GM23338 (cell line): Measurements from ENCODE around the gene CDKN1C. TPM values are rescaled to one million over a fixed set of nuclear protein-coding genes. Genes with fewer than 3 reads are reported as not detected.

Experiments used
- ATAC-seq: fragments of 200-7000 bp; cut with Tn5 transposase; 3 replicates; pipeline ENCODE4 v1.9.1; 2020
- DNase-seq: peaks from one replicate; pipeline ENCODE4 v3.0.0-alpha.2; 2015; ENCODE audit warnings: low spot score
- H2AFZ ChIP-seq: fragments of 200-600 bp; sonication (generic); 2 replicates; pipeline ENCODE4 v1.8.0; 2016; ENCODE audit warnings: antibody characterized with exemption, mild to moderate bottlenecking, moderate library complexity
- H3F3A ChIP-seq: fragments of 200-600 bp; sonication (generic); replicated peaks from 2 replicates; pipeline ENCODE4 v1.8.0; 2017; ENCODE audit warnings: antibody characterized with exemption, mixed run types, low read depth
- H3K27ac ChIP-seq: fragments of 200-600 bp; sonication (generic); 2 replicates; pipeline ENCODE4 v1.6.1; 2016; ENCODE audit warnings: low read depth
- H3K27me3 ChIP-seq: fragments of 200-600 bp; sonication (generic); 2 replicates; pipeline ENCODE4 v1.8.0; 2016; ENCODE audit warnings: mild to moderate bottlenecking, mixed run types, moderate library complexity; ENCODE audit not compliant: insufficient read depth
- H3K36me3 ChIP-seq: fragments of 200-600 bp; sonication (generic); 2 replicates; pipeline ENCODE4 v1.8.0; 2016; ENCODE audit warnings: mild to moderate bottlenecking; ENCODE audit not compliant: insufficient read depth
- H3K4me1 ChIP-seq: fragments of 200-600 bp; sonication (generic); 2 replicates; pipeline ENCODE4 v1.8.0; 2016; ENCODE audit warnings: mild to moderate bottlenecking, moderate library complexity; ENCODE audit not compliant: insufficient read depth
- H3K4me2 ChIP-seq: fragments of 200-600 bp; sonication (generic); 2 replicates; pipeline ENCODE4 v1.7.1; 2017; ENCODE audit warnings: mixed run types
- H3K4me3 ChIP-seq: fragments of 200-600 bp; sonication (generic); 2 replicates; pipeline ENCODE4 v1.6.1; 2016; ENCODE audit warnings: mixed run types
- H3K79me2 ChIP-seq: fragments of 200-600 bp; sonication (generic); replicated peaks from 2 replicates; pipeline ENCODE4 v1.8.0; 2017; ENCODE audit warnings: mild to moderate bottlenecking; ENCODE audit not compliant: insufficient read depth
- H3K9me2 ChIP-seq: fragments of 200-600 bp; sonication (generic); 2 replicates; pipeline ENCODE4 v1.8.0; 2017; ENCODE audit not compliant: insufficient read depth
- H4K20me1 ChIP-seq: fragments of 200-600 bp; sonication (generic); replicated peaks from 2 replicates; pipeline ENCODE4 v1.8.0; 2017; ENCODE audit warnings: mild to moderate bottlenecking; ENCODE audit not compliant: insufficient read depth
- H3K27ac Mint-ChIP-seq: 2 replicates; pipeline ENCODE4 v1.8.0; 2020; ENCODE audit warnings: inconsistent platforms, mild to moderate bottlenecking, moderate library complexity, mixed read lengths
- H3K27me3 Mint-ChIP-seq: 3 replicates; pipeline ENCODE4 v1.8.0; 2022; ENCODE audit warnings: low read depth, mild to moderate bottlenecking, moderate library complexity, mixed read lengths, inconsistent platforms; ENCODE audit not compliant: insufficient read depth, poor library complexity
- H3K36me3 Mint-ChIP-seq: 3 replicates; pipeline ENCODE4 v1.8.0; 2021; ENCODE audit warnings: low read depth, mild to moderate bottlenecking, inconsistent platforms, moderate library complexity, mixed read lengths
- H3K4me1 Mint-ChIP-seq: 3 replicates; pipeline ENCODE4 v1.8.0; 2020; ENCODE audit warnings: mild to moderate bottlenecking, inconsistent platforms, mixed read lengths
- H3K4me3 Mint-ChIP-seq: 3 replicates; pipeline ENCODE4 v1.8.0; 2021; ENCODE audit warnings: moderate library complexity, mild to moderate bottlenecking, inconsistent platforms, mixed read lengths
- H3K9me3 Mint-ChIP-seq: 3 replicates; pipeline ENCODE4 v1.8.0; 2020; ENCODE audit warnings: moderate library complexity, mild to moderate bottlenecking, inconsistent platforms, mixed read lengths
- CTCF ChIP-seq, 2 experiments: fragments of 200-600 bp in 1 of 2; sonication (generic) in 1 of 2; conservative IDR thresholded peaks; 2 replicates each; pipeline versions ENCODE4 v1.5.1 to v1.6.1; 2016 to 2017; ENCODE audit warnings: antibody characterized with exemption in 2 of 2, low read depth in 2 of 2, mild to moderate bottlenecking in 2 of 2, moderate library complexity in 1 of 2
- EZH2 ChIP-seq: fragments of 200-600 bp; sonication (generic); IDR thresholded peaks from one replicate; pipeline ENCODE4 v1.8.0; 2017; ENCODE audit warnings: antibody characterized with exemption, mild to moderate bottlenecking, low read depth; ENCODE audit not compliant: unreplicated experiment
- JUNB ChIP-seq: IDR thresholded peaks from one replicate; pipeline ENCODE4 v1.6.1; 2016; ENCODE audit warnings: antibody characterized with exemption; ENCODE audit not compliant: unreplicated experiment
- NANOG ChIP-seq: IDR thresholded peaks from 2 replicates; pipeline ENCODE4 v1.6.1; 2016; ENCODE audit warnings: antibody characterized with exemption, borderline replicate concordance
- POLR2AphosphoS5 ChIP-seq: IDR thresholded peaks from 2 replicates; pipeline ENCODE4 v1.6.1; 2016; ENCODE audit warnings: antibody characterized with exemption, low read depth
- ZNF331 ChIP-seq: fragments of 250-450 bp; sonication (Bioruptor Pico); IDR thresholded peaks from 2 replicates; pipeline ENCODE4 v1.5.0; 2020; ENCODE audit warnings: low read depth, mild to moderate bottlenecking, moderate library complexity
- ZNF462 ChIP-seq: fragments of 250-450 bp; sonication (Bioruptor Pico); IDR thresholded peaks from 2 replicates; pipeline ENCODE4 v1.5.0; 2020; ENCODE audit warnings: mild to moderate bottlenecking, moderate library complexity
- polyA plus RNA-seq: library from polyadenylated mRNA; unstranded; fragments of >200 nt; fragmentation: Nextera tagmentation; extraction: Ambion mirVana; gene quantifications from 2 replicates; pipeline ENCODE4 v1.2.1, GENCODE V29; 2016
- total RNA-seq: library from RNA; depleted of rRNA; stranded (reverse); fragments of >200 nt; shearing (Covaris generic); gene quantifications from 2 replicates; pipeline ENCODE4 v1.2.3, GENCODE V29; 2014

The CDKN1C gene
- total and polyA plus RNA-seq, 2 experiments from 2014 or later: 19.3 to 23.5 TPM

- Histone ChIP-seq H3K4me3 (no peak overlapping the region), H3K27ac (no peak overlapping the region), H3K9me2 (no peaks in the 10 kb centered on the region), H3K4me1 (peaks cover 28% of the 10 kb centered on the region), H3K36me3 (no peaks in the 10 kb centered on the region), H3K79me2 (no peaks in the 10 kb centered on the region), H3K4me2 (no peak overlapping the region), H4K20me1 (no peaks in the 10 kb centered on the region), H3F3A (peaks cover 29% of the 10 kb centered on the region; the same call in 1 of the 2 replicates), H3K27me3 (peaks cover 41% of the 10 kb centered on the region), H2AFZ (no peak overlapping the region)
- Mint-ChIP-seq H3K4me3 (no peak overlapping the region), H3K27me3 (peaks cover 43% of the 10 kb centered on the region), H3K4me1 (peaks cover 14% of the 10 kb centered on the region), H3K36me3 (no peaks in the 10 kb centered on the region), H3K27ac (no peak overlapping the region), H3K9me3 (peaks cover 10% of the 10 kb centered on the region; the same call in 1 of the 3 replicates)
- peak; percentile 91 for DNase-seq
- TF ChIP-seq EZH2 (no peak), CTCF (conservative IDR thresholded peaks at IDR 0.05; ENCODE audit: low read depth in 2 of 2) (peak; percentile 94 to 99)
- peak; percentile 23 for ATAC-seq
These were observed 2.8 kb upstream of the CDKN1C start for GRCh38 chr11:2888266-2888968.

- 0 out of 3 replicates have a peak, but pooled peaks cover 3% of the 10 kb centered on the region for H3K9me3 Mint-ChIP-seq
- TF ChIP-seq EZH2: no peak
- TF ChIP-seq ZNF331 (CRISPR knock-in tag): no peak
- TF ChIP-seq ZNF462 (CRISPR knock-in tag): no peak
- TF ChIP-seq NANOG: no peak
- no peak for TF ChIP-seq CTCF (conservative IDR thresholded peaks at IDR 0.05; ENCODE audit: low read depth in 2 of 2)
- no peak for TF ChIP-seq JUNB
- no peak for TF ChIP-seq POLR2AphosphoS5
These were observed 2.1 kb upstream of the CDKN1C start for GRCh38 chr11:2887515-2888195.

More at GRCh38 chr11:2887515-2888195, 2.1 kb upstream of the CDKN1C start:
- Histone ChIP-seq H3F3A (peaks cover 23% of the 10 kb centered on the region; the same call in 1 of the 2 replicates), H3K4me3 (no peak overlapping the region), H3K4me2 (no peak overlapping the region), H3K27ac (no peak overlapping the region), H3K79me2 (no peaks in the 10 kb centered on the region), H3K36me3 (no peaks in the 10 kb centered on the region), H3K9me2 (no peaks in the 10 kb centered on the region), H3K4me1 (peaks cover 36% of the 10 kb centered on the region), H4K20me1 (peaks cover 5% of the 10 kb centered on the region; the same call in 1 of the 2 replicates), H2AFZ (no peak overlapping the region), H3K27me3 (peaks cover 49% of the 10 kb centered on the region)
- DNase-seq (no peak), ATAC-seq (no peak)
- no peak overlapping the region for H3K4me3 Mint-ChIP-seq
- H3K36me3 Mint-ChIP-seq: peaks cover 6% of the 10 kb centered on the region; the same call in 2 of the 3 replicates
- no peak overlapping the region for H3K27ac Mint-ChIP-seq
- peaks cover 20% of the 10 kb centered on the region for H3K4me1 Mint-ChIP-seq
- peaks cover 48% of the 10 kb centered on the region for H3K27me3 Mint-ChIP-seq
